HG03139 (cell line): ENCODE measurements around the gene EPS8L1.
"Not testable (repeated sequence)": the region's sequence is repeated elsewhere in the genome, so short reads cannot be mapped to it uniquely, and the experiment has no call there.

ENCODE experiments used
- ATAC-seq: cut with Tn5 transposase; IDR thresholded peaks from one replicate; pipeline ENCODE4 v1.9.1; 2021; ENCODE audit not compliant: unreplicated experiment

EPS8L1 gene

DNA sequence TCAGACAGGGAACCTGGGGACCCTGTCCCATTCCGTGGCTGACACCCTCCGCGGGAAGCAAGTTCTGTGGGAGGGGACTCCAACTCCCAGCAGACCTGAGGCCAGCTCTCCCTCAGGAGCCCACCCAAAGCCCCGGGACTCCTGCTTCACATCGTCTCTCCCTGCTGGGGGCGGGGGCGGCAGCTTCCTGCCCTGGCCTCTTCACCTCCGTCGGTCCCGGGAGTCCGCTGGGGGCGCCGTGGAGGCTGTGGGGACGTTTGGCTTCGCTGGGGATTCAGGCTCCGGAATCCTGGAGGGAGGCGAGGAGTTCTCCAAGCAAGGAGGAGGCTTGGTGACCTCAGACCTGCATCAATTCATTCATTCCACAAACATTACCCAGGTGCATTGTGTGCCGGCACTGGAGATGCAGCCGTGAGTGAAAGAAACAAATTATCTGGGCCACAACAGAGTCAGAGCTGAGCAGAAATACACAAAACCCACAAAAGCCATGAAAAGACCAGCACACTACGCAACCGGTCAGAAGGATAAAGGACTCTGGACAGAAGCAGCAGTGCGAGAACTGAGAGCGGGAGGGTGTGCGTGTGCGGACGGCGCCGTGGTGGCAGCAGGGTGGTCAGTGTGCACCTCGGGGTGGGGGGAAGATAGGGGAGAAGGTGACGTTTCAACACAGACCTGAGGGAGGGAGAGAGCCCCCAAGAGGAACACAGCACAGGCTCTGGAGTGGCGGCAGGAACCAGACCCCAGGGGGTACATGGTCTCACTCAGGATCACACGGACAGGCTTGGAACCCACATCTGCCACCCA, 19.0 kb downstream of the EPS8L1 start:
- ATAC-seq: no peak

DNA sequence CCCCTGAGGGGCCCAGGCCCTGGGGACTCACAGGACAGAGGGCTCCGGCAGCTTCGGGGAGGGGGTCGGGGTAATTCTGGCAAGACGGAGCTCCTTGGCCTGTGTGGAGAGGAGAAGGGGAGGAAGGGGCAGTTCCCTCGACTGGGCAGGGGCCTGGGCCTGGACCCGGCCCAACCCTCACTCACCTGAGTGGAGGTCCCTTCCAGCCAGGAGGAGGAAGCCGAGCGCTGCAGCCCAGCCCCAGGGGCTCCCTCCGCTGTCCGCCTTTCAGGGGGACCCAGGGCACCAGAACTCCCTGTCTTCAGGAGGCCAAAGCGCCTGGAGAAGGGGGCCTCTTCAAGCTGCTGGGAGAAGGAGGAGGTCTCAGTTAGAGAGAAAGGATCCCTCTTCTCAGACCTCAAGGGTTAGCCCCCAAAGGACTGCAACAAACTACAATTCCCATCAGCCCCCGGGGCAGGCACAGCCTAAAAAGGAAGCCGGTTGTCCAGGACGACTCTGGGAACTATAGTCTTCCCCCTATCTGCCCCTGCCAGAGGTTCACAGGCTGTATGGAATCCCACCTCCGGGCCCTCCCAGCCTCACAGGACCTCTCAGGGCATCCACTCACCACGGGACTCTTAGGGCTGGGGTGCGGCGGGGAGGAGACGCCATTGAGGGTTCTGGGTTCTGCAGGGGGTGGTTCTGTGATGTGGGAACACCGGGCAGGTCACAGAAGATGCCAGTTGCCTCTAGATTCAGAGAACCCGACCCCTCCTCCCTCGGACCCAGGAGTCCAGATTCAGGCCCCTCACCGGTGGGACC, 19.8 kb downstream of the EPS8L1 start:
- no peak for ATAC-seq

DNA sequence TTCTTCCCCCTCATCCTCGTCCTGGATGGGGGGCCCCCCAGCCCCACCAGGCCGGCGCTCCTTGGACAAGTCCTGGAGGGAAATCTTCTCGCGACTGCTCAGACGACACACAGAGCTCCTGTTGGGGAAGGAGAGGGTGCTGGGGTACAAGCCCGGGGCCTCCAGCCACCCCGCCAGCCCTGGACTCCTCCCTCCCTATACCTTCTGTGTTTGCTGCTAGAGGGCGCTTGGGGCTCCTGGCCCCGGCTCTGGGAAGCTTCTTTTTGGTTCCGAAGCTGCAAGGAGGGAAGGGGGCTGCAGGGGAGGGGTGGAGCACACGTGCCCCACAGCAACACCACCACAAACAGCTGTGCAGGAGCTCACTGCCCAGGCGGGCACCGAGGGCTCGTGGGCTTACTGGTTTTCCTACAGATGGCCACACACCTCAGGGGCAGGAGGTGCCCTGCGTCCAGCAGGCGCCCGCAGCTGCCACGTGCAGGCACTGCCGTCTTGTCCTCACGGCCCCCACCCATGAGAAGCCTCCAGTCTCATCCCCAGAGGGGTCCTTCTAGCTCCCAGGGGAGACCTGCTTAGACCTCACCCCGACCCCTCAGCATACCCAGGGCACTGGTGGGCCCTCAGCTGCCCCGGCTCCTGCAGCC, 20.5 kb downstream of the EPS8L1 start:
- no peak for ATAC-seq

GRCh38 chr19:55097864-55098715, 22.4 kb downstream of the EPS8L1 start:
- no peak for ATAC-seq

GRCh38 chr19:55098716-55099556, 23.3 kb downstream of the EPS8L1 start:
- no peak for ATAC-seq

- no peak for ATAC-seq
Observed at GRCh38 chr19:55099557-55100506, 24.2 kb downstream of the EPS8L1 start.

- ATAC-seq: no peak
Observed at GRCh38 chr19:55101261-55101660, 25.6 kb downstream of the EPS8L1 start.

DNA sequence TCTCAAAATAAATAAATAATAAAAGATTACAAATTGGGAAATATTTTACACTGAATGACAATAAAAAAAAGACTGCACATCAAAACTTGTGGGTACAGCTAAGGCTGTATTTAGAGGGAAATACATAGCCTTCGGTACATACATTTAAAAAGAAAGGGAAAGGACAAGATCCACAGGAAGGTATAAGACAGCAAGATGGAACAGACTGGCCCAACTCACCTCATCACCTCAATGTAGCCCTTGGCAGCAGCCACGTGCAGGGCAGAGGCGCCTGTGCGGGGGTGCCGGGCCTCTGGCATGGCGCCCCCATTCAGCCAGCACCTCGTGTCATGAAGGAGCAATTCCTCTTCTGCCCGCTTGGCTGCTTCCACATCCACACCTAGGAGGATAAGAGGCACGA, 27.5 kb downstream of the EPS8L1 start:
- ATAC-seq: no peak

DNA sequence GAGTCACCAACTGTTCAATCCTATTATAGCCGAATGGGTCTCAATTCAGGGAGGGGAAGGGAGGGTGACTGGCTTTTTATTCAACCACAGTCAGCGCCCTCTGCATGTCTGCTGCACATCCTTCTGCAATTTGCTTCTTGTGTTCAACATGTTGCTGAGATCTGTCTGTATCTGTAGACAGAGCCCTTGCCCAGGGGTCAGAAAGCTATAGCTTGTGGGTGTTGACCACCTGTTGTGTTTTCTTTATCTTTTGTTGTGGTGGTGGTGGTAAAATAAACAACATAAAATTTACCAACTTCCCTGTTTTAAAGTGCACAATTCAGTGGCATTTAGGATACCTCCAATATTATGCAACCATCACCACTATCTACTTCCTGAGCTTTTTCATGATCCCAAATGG, 29.6 kb downstream of the EPS8L1 start:
- ATAC-seq: no peak

DNA sequence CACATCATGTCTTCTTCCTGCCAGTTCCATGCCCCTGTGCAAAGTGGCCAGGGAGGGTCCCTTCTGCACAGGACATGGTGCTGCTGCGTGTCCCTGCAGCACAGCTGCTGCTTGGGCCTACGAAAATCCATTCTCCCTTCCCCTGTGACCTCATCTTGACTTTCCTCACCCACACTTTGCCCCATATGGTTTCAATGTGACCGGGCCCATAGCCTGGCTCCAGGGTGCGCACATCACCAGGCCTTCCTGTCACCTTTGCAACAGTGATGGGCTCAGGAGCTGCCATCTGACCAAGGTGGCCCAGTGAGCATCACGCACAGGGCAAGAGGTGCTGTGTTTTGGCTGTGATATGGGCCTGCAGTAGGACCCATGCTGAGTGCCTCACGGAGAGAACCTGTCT, 30.9 kb downstream of the EPS8L1 start:
- ATAC-seq: no peak

- not testable (repeated sequence) for ATAC-seq
Observed at GRCh38 chr19:55107252-55107651, 31.6 kb downstream of the EPS8L1 start.

GRCh38 chr19:55109527-55110291, 34.0 kb downstream of the EPS8L1 start:
- ATAC-seq: no peak

- no peak for ATAC-seq
Observed at GRCh38 chr19:55111238-55111831, 35.7 kb downstream of the EPS8L1 start.

GRCh38 chr19:55112246-55112776, 36.6 kb downstream of the EPS8L1 start:
- no peak for ATAC-seq

DNA sequence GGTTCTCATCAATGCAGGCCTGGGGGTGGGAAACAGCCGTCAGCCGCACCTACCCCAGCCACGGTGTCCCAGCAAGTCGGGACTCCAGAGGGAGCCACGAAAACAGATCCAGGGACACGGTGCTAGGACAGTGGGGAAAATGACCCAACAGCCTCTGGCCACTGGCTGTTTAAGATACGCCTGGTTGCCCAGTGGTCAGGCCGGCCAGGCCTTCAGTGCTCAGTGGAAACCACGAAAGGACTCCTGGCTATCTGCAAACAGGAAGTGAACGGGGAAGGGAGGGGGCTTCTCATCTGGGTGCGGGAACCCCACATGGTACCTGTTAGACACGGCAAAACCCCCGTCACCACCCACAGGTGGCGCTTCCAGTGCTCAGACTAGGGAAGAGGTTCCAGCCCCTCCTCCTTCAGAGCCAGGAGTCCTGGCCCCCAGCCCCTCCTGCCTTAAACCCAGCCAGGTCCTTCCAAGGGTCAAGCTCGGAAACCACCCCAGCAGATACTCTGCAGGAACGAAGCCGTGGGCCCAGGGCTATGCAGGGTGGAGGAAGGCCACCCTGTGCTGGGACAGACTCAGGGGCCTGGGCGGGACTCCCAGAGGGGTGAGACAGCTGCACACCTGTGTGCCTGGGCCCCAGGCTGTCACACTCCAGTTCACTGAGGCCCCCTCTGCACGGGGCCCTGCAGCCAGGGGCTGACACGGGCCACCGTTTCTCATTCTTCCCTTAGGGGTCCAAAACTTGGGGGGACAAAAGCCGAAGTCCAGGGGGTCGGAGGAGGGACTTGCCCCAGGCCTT, 37.3 kb downstream of the EPS8L1 start:
- ATAC-seq: no peak

DNA sequence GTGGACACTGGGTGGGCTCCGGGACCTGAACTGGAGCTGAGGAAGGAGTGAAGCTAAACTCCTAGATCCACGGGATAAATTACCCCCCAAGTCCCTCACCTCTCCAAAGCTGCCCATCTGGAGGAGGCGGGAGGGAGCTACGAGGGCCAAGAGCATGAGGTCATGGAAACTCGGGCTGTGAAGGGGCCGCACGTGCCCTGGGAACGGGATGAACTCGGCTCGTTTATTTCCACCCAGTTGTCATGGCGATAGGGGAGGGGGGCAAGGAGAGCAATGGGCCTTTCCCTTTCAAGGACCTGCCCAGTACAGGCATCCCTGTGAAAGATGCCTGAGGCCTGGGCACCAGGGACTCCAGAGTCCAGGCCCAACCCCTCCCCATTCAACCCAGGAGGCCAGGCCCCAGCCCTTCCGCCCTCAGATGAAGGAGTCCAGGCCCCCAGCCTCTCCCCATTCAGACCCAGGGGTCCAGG, 37.9 kb downstream of the EPS8L1 start:
- no peak for ATAC-seq
